Gastroesophageal sphincter (tissue), 4 donors: ENCODE data around the gene ZSCAN9. TPM values are rescaled to one million over a fixed set of nuclear protein-coding genes. Genes with fewer than 3 reads are reported as not detected.

Experiments
- ATAC-seq: fragments of 150-250 bp; one replicate; pipeline ENCODE4 v1.9.1; 2016; ENCODE audit warnings: mild to moderate bottlenecking, moderate library complexity
- H3K27ac ChIP-seq, 4 donors: fragments of 200-600 bp; sonication (generic) in 3 of 4; 1 replicate in 3 of 4; 2 replicates in 1 of 4; pipeline ENCODE4 v1.5.1; 2016 to 2019
- H3K27me3 ChIP-seq: fragments of 200-600 bp; sonication (generic); one replicate; pipeline ENCODE4 v1.5.1; 2019
- H3K36me3 ChIP-seq, 2 donors: fragments of 200-600 bp; sonication (generic); one replicate each; pipeline ENCODE4 v1.5.1; 2019; ENCODE audit warnings: control low read depth in 1 of 2
- H3K4me1 ChIP-seq, 3 donors: fragments of 200-600 bp; sonication (generic); 1 replicate in 2 of 3; 2 replicates in 1 of 3; pipeline ENCODE4 v1.5.1; 2016 to 2019; ENCODE audit warnings: control low read depth in 2 of 3
- H3K4me3 ChIP-seq, 2 donors: fragments of 200-600 bp; sonication (generic); one replicate each; pipeline ENCODE4 v1.5.1; 2019; ENCODE audit warnings: mild to moderate bottlenecking in 1 of 2, moderate library complexity in 1 of 2
- H3K9me3 ChIP-seq, 3 donors: fragments of 200-600 bp; sonication (generic); one replicate each; pipeline ENCODE4 v1.5.1; 2017 to 2019; ENCODE audit warnings: control low read depth in 2 of 3
- CTCF ChIP-seq, 4 experiments: fragments of 200-600 bp in 2 of 4; fragments of 450-650 bp in 2 of 4; sonication (generic) in 1 of 4; IDR thresholded peaks; one replicate each; pipeline ENCODE4 v1.5.1; 2017 to 2019; ENCODE audit warnings: antibody characterized with exemption in 4 of 4, mild to moderate bottlenecking in 2 of 4, moderate library complexity in 2 of 4
- EP300 ChIP-seq: sonication (generic); formaldehyde crosslinking; IDR thresholded peaks from one replicate; pipeline ENCODE4 v1.6.1; 2017; ENCODE audit warnings: antibody characterized with exemption, mild to moderate bottlenecking
- POLR2A ChIP-seq, 2 donors: fragments of 450-650 bp; IDR thresholded peaks; one replicate each; pipeline ENCODE4 v1.6.1; 2017; ENCODE audit warnings: antibody characterized with exemption in 2 of 2, mild to moderate bottlenecking in 2 of 2, moderate library complexity in 1 of 2
- POLR2AphosphoS5 ChIP-seq: sonication (generic); formaldehyde crosslinking; IDR thresholded peaks from one replicate; pipeline ENCODE4 v1.6.1; 2017; ENCODE audit warnings: antibody characterized with exemption
- WGBS, 2 donors: methylation state at CpG; one replicate each; pipeline ENCODE4 v1.1.5; 2018; ENCODE audit warnings: low coverage in 1 of 2; 5-methylcytosine and 5-hydroxymethylcytosine counted together
- total RNA-seq, 4 donors: library from RNA; depleted of rRNA; stranded (reverse); fragments of >200 nt; gene quantifications; one replicate each; pipeline ENCODE4 v1.1.0, GENCODE V29; 2016

Gene ZSCAN9
- total RNA-seq, 4 donors from 2014 or later: 11.4 to 17.1 (median 12.9) TPM

GRCh38 chr6:28267695-28268059, 42.6 kb downstream of the ZSCAN9 start:
- peak overlapping the region in 3 of 4 donors; percentile 88 to 92 (median 89) for H3K27ac ChIP-seq
- H3K36me3 ChIP-seq: peaks cover 0 to 11% of the 10 kb centered on the region in 2 donors
- TF ChIP-seq POLR2AphosphoS5 (no peak), CTCF (IDR thresholded peaks at IDR 0.05) (no peak), POLR2A (IDR thresholded peaks at IDR 0.05) (no peak), EP300 (no peak)
- 0% methylated on average over 1 of the region's 1 CpG for WGBS, 2 donors
- peak overlapping the region; percentile 76 to 96 for H3K4me3 ChIP-seq
- ATAC-seq: no peak
- no peaks in the 10 kb centered on the region for H3K9me3 ChIP-seq
- no peaks in the 10 kb centered on the region for H3K27me3 ChIP-seq
- H3K4me1 ChIP-seq: peaks cover 6 to 28% (median 7%) of the 10 kb centered on the region in 3 donors

- no peaks in the 10 kb centered on the region for H3K27me3 ChIP-seq
- H3K36me3 ChIP-seq: peaks cover 0 to 30% of the 10 kb centered on the region in 2 donors
- ATAC-seq: no peak
- TF ChIP-seq EP300: no peak
- peak; percentile 7 for TF ChIP-seq POLR2AphosphoS5
- H3K9me3 ChIP-seq: no peaks in the 10 kb centered on the region
- H3K4me3 ChIP-seq: no peak overlapping the region
- H3K4me1 ChIP-seq: peaks cover 6 to 28% (median 7%) of the 10 kb centered on the region in 3 donors
- H3K27ac ChIP-seq: peak overlapping the region in 1 of 4 donors; percentile 2
These were observed 44.4 kb downstream of the ZSCAN9 start for GRCh38 chr6:28269492-28269891.

- H3K4me1 ChIP-seq: no peaks in the 10 kb centered on the region
- ATAC-seq: no peak
- H3K4me3 ChIP-seq: no peak overlapping the region
- no peak overlapping the region for H3K27ac ChIP-seq
- no peaks in the 10 kb centered on the region for H3K27me3 ChIP-seq
- H3K36me3 ChIP-seq: peaks cover 4 to 61% of the 10 kb centered on the region in 2 donors
- H3K9me3 ChIP-seq: no peaks in the 10 kb centered on the region
- TF ChIP-seq POLR2A (IDR thresholded peaks at IDR 0.05): no peak
- no peak for TF ChIP-seq POLR2AphosphoS5
- TF ChIP-seq CTCF (IDR thresholded peaks at IDR 0.05): no peak
- TF ChIP-seq EP300: no peak
These were observed 49.8 kb downstream of the ZSCAN9 start for GRCh38 chr6:28274888-28275287.

GRCh38 chr6:28277746-28278145, 52.7 kb downstream of the ZSCAN9 start:
- H3K4me1 ChIP-seq: peaks cover 0 to 19% (median 2%) of the 10 kb centered on the region in 3 donors
- no peaks in the 10 kb centered on the region for H3K27me3 ChIP-seq
- H3K36me3 ChIP-seq: peaks cover 4 to 49% of the 10 kb centered on the region in 2 donors
- ATAC-seq: no peak
- no peak overlapping the region for H3K4me3 ChIP-seq
- no peak for TF ChIP-seq POLR2AphosphoS5
- TF ChIP-seq EP300: no peak
- no peak for TF ChIP-seq CTCF (IDR thresholded peaks at IDR 0.05)
- no peak for TF ChIP-seq POLR2A (IDR thresholded peaks at IDR 0.05)
- WGBS, 2 donors: 51 to 78% methylated on average over 3 of the region's 3 CpGs
- no peaks in the 10 kb centered on the region for H3K9me3 ChIP-seq
- H3K27ac ChIP-seq: no peak overlapping the region

- 32 to 34% methylated on average over 3 of the region's 3 CpGs for WGBS, 2 donors
These were observed 55.7 kb downstream of the ZSCAN9 start for GRCh38 chr6:28280595-28281287.

More at GRCh38 chr6:28280595-28281287, 55.7 kb downstream of the ZSCAN9 start:
- Histone ChIP-seq H3K4me3 (peak overlapping the region; percentile 71 to 85), H3K27me3 (no peaks in the 10 kb centered on the region), H3K27ac (peak overlapping the region in 3 of 4 donors; percentile 75 to 78 (median 77)), H3K4me1 (peaks cover 0 to 21% (median 2%) of the 10 kb centered on the region in 3 donors), H3K9me3 (no peaks in the 10 kb centered on the region), H3K36me3 (peaks cover 0 to 44% of the 10 kb centered on the region in 2 donors)
- no peak for ATAC-seq
- TF ChIP-seq EP300 (no peak), POLR2AphosphoS5 (no peak), POLR2A (IDR thresholded peaks at IDR 0.05) (no peak), CTCF (IDR thresholded peaks at IDR 0.05) (no peak)
